GM19328 (cell line): ENCODE data around the gene TKFC.

Experiments used
- ATAC-seq: cut with Tn5 transposase; IDR thresholded peaks from one replicate; pipeline ENCODE4 v1.9.1; 2021; ENCODE audit warnings: mild to moderate bottlenecking, moderate library complexity; ENCODE audit not compliant: unreplicated experiment

Gene TKFC

DNA sequence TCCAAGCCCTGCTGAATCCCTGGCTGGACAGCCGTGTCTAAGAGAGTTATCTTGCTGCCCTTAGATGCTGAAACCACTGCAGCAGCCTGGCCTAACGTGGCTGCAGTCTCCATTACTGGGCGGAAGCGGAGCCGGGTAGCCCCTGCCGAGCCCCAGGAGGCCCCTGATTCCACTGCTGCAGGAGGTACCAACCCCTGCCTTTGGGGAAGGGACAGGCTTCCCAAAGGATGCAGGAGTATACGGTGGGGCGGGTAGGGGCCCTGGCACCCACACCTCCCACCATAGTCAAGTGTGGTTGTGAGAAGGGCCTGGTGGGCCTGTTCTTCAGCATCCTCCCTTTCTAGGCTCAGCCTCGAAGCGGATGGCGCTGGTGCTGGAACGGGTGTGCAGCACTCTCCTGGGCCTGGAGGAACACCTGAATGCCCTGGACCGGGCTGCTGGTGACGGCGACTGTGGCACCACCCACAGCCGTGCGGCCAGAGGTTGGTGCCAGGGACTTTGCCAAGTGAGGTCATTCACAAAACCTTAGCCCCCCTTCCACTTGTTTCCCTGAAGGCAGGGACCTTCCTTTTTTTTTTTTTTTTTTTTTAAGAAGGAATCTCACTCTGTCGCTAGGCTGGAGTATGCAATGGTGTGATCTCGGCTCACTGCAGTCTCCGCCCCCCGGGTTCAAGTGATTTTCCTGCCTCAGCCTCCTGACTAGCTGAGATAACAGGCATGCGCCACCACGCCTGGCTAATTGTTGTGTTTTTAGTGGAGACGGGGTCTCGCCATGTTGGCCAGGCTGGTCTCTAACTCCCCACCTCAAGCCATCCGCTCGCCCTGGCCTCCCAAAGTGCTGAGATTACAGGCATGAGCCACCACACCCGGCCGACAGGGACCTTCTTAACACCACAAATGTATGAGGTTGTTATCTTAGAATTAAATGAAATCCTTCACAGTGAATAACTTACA, 11.0 kb downstream of the TKFC start:
- no peak for ATAC-seq

- no peak for ATAC-seq
Observed at GRCh38 chr11:61345170-61345610, 12.2 kb downstream of the TKFC start.

- no peak for ATAC-seq
Observed at GRCh38 chr11:61345954-61346843, 13.2 kb downstream of the TKFC start.

- no peak for ATAC-seq
Observed at GRCh38 chr11:61347916-61348461, 15.0 kb downstream of the TKFC start.

DNA sequence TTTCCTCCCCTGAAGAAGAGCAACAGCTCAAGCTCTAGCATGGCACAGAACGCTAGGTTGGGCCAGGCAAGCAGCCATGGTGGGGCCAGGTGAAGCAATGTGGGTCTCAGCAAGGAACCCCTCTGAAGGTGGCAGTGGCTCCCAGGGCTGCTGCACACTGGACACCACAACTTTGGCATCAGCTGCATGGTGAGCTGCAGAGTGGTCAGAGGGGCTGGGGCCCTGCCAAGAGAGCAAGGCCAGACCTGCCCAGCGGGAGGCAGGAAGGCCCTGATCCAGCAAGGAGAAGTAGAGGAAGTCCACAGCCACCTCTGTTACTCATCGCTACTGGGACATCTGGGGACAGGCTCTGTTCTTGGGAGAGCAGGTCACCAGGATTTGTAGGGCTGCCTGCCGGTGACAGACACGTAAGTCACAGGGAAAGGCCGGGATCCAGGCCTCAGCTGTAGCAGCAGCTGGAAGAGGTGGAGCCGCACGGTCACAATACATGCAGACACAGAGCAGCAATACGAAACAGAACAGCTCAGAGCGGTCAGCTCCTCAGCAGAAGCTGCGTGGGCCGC, 16.2 kb downstream of the TKFC start:
- no peak for ATAC-seq

DNA sequence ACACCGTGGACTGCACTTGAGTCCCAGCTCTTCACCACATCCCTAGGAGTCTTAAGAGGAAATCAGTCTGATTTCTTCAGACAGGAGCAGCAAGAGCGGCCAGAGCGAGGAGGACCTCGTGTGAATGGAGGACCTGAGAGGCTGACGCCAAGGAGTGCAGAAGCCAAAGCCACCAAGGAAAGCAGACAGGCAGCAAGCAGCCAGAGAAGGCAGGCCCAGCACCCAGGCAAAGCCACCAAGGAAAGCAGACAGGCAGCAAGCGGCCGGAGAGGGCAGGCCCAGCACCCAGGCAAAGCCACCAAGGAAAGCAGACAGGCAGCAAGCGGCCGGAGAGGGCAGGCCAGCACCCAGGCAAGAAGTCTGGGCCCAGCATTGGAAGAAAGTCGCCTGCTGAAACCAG, 16.9 kb downstream of the TKFC start:
- no peak for ATAC-seq

DNA sequence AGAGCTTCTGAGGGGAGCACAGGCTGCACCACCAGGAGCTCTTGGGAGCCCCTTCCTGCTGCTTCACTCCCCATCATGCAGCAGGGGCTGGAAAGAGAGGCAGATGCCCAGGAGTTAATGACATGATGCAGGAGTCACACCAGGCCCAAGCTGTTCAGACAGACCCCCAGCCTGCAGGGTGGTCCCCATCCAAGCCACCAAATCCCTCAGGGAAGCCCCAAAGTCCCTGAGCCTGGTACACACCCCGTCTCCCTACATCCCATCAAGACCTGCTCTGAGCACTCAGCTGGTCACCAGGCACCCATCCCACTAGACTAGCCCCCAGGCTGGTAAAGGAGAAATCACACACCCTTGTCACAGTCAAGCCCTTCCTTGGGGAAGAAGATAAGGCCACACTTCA, 17.3 kb downstream of the TKFC start:
- ATAC-seq = no peak

GRCh38 chr11:61350803-61351202, 17.8 kb downstream of the TKFC start:
- no peak for ATAC-seq

DNA sequence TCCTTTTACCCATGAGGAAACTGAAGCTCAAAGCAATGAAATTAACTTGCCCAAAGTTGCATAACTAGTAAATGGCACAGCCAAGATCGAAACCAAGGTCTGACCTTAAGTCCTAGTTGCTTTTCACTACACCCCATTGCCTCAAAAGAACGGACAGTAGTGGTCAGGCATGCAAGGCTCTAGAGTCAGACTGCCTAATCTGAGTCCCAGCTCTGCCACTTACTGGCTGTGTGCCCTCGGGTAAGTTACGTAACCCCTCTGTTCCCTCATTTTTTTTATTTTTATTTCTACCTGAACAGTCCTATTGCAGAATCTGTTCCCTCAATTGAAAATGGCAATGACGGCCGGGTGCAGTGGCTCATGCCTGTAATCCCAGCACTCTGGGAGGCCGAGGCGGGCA, 19.0 kb downstream of the TKFC start:
- ATAC-seq = no peak

- no peak for ATAC-seq
Observed at GRCh38 chr11:61353131-61354067, 20.4 kb downstream of the TKFC start.

DNA sequence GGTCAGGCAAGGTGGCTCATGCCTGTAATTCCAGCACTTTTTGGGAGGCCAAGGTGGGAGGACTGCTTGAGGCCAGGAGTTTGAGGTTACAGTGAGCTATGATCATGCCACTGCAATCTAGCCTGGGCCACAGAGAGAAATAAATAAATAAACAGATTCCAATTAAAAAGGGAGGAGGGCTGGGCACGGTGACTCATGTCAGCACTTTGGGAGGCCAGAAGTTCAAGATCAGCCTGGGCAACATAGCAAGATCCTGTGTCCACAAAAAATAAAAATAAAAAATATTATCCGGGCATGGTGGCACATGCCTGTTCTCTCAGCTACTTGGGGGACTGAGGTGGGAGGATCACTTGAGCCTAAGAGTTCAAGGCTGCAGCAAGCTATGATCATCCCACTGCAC, 21.2 kb downstream of the TKFC start:
- no peak for ATAC-seq

DNA sequence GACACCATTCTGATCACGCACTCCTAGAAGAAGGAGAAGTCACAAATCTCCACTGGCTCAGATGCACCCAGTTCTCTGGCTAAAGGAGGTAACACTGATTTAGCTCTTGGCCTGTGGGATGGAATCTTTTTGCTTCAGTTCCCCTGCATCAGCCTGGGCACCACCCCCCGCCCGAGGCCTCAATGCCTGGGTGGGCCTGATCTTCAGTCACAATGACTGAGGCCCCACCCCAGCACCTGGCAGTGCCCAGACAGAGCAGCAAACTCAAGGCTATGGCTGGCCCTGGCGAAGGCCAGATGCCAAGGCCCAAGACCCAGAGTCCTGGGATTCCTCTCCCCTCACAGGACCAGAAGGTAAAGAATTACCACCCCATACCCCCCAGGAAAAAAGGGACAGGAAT, 23.7 kb downstream of the TKFC start:
- no peak for ATAC-seq

DNA sequence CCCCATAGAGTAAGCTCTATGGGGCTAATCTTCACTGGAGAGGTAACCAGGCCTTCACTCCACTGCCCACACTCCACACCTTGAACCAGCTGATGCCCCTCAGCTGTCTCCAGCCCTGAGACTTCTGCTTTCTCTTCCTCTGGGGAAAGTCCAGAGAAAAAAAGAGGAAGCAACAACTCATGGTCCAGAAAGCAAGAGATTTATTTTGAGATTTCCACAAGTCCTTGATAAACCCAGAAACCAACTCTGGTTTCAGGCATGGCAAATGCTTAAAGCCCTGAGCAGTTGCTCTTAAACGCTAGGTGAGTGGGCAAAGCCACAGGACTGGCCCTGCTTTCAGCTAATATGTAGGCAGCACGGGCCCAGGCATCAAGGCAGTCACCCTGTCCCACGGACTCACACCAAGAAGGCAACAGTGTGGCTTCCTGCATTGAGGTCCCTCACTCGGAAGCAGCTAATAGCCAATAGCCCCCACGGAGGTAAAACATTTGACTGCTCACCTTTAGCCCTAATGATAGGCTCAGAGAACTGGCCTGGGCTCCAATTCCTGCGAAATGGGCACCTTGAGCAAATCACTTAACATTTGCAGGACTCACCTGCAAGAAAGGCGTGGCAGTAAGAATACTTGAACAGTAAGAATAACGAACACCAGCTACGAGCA, 24.3 kb downstream of the TKFC start:
- peak; percentile 44 for ATAC-seq

DNA sequence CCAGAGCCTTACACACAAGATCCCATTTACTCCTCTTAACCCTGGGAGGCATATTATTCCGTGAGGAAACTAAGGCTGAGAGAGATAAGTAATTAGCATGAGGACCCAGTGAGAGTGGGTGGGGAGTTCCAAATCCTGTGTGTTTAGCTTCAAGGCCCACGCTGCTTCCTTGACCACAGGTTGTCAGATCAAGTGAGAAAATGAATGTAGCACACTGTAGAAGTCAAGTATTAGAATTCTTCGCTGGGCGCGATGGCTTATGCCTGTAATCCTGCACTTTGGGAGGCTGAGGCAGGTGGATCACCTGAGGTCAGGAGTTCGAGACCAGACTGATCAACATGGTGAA, 24.8 kb downstream of the TKFC start:
- ATAC-seq = no peak

GRCh38 chr11:61358566-61358965, 25.5 kb downstream of the TKFC start:
- no peak for ATAC-seq

GRCh38 chr11:61359516-61359915, 26.5 kb downstream of the TKFC start:
- no peak for ATAC-seq

GRCh38 chr11:61361237-61361740, 28.3 kb downstream of the TKFC start:
- ATAC-seq = no peak

DNA sequence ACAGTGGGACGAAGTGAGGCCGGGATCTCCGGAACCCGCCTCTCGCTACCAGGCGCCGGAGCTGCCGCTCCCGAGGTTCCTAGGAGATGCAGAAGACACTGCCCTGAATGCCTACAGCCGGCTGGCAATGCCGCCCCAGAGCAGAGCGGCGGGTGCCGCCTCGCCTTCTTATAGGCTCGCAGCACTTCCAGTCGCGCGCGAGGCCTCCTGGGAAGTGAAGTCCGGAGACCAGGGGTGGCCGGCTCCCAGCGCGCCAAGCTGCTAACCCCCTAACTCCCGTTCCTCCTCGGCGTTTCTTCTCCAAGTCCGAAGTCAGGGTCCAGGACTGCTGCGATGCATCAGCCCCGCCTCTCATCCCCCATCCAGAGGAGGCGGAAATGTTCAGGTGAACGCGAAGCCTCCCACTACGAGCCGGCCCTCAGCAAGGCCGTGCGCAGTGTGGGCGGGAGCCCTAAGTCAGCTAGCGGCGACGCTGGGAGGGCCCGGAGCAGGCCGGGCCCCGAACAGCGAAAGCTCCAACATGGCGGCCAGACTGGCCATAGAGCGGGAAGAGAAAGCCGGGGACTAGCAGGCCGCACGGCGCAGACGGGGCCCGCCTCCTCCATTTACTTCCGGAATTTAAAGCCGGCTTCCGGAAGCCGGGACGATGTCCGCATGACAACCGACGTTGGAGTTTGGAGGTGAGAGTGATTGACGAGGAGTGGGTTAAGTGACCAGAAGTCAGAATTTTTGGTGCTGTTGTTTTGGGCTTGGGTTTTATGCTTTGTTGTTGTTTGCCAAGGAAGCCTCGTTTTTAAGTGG, 28.9 kb downstream of the TKFC start, which contains the start of the genes CYB561A3 and TMEM138:
Gene CYB561A3, minus strand, starts transcription at position 142 of the 801 bp plus-strand sequence. CDS start 5,169 bp downstream, outside the sequence.
Gene TMEM138, plus strand, starts transcription at position 634 of the 801 bp plus-strand sequence. CDS start 2,017 bp downstream, outside the sequence.
- ATAC-seq = peak; percentile 87
